GDM1 (cell line): ENCODE results near the gene PABPC1L.

Experiments used
- DNase-seq: peaks from one replicate; lab custom pipeline; 2025; lab: John Stamatoyannopoulos, UW

The PABPC1L gene

DNA sequence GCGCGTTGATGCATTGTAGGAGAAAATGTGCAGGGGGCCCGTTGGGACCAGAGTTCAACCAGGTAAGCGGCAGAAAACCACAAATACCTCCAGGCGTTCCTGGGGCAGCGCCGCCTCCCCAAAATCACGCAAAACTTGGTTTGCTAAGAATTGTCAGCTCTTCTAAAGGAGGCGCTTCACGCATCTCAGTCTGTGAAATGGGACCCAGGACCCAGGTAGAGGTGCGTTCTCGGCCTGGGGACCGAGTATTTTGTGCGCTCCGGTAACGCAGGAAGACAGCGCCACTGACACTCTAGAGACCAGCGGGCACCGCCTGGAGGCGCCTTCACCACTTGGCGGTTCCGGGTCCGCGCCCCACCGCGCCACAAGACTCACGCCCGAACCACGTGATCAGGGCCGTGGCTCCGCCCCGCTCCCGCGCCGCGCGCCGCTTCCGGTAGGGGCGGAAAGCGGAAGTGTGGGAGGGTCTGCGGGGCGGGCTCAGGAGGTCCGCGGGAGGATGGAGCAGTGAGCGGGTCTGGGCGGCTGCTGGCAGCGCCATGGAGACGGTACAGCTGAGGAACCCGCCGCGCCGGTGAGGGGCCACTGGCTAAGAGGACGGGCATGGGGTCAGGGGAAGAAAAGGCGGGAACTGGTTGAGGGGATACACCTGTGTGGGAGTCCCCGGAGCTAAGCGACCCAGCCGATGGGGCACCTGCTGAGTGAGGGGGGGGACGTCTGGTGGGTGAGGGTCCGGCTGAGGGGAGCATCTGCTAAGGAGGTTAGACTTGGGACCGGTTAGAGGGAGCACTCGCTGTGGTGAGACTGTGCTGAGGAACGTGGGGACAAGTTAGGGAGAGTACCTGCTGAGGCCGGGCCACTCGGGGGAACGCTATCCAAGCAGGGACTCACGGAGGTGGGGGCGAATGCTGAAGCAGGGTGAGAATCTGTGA lies 56.4 kb downstream of the PABPC1L start, which contains the start of gene STK4:
TSS of gene STK4 (plus strand) at position 483 of the 932 bp plus-strand sequence. CDS start at position 540, 57 bp downstream.
- DNase-seq = peak; percentile 96

DNA sequence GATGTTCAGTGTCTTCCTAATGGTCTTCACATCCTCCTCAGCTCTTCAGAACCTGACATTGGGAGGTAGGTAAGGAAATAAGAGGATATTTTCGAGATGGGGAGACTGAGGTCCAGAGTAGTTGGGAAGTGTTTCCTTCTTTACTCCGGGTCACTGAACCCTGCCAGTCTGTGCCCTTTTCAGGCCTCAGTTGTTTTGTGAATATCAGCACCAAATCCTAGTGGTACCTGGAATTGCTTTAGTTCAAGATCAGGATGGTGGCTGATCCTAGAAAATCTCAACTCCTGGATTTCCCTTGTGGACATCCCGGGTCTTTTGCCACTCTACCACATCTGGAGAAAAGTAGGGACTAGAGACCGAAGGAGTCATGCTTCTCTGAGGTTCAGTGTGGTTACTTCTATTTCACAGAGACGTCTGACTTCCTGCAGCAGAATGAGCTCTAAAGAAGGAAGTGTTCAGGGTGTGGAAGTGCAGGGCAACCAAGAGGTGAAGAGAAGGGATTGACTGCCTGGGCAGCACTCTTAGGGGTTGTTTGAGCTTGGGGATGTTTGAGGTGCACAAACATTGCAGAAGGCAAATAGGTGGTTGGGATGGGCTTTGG lies 57.4 kb downstream of the PABPC1L start:
- peak; percentile 38 for DNase-seq

DNA sequence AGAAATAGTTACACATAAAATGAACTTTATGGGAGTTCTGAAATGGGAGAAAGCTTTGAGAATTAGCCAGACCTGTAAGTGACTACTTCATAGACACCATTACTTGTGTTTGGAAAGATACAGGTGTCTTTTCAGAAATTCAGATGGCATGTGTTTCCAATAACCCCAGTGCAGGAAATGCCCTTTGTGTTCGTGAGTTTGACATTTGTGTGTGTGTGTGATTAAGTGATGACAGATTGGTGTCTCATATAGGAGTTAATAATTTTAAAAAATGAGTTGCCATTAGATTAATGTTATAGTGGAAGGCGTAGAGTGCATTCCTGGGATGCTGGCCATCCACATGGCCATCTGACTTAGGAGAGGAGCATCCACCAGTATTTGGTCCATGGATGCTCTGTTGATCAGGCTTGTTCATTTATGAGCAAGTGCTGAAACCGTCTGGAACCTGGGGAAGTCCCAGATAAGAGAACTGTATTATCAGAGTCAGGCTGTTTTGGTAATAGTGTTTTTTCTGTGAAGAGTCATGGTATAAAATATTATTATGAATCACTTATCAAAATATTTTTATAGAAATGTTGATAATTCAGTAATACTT lies 59.5 kb downstream of the PABPC1L start:
- no peak for DNase-seq

DNA sequence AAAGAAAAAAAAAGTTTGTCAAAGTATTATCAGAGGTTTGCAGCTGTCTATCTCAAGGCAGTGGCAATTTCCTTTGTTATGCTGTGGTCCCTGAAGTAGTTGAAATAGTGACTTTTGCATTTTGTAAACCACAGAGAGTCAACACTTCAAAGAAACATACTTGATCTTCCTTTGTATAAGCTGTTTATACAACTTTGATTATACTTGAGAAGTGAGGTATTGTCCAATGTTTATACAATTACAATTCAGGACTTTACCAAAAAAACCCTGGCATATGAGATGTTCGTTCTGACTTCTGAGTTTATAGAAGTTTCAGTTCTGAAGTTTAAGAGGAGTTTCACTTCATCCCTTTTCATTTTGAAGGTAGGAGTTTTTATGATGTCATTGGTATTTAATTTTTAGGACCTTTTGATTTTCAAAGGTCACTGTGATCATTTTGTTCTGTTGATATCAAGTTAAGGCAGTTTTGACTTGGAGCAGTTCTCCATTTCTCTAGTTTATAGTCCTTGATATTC lies 60.4 kb downstream of the PABPC1L start:
- no peak for DNase-seq

DNA sequence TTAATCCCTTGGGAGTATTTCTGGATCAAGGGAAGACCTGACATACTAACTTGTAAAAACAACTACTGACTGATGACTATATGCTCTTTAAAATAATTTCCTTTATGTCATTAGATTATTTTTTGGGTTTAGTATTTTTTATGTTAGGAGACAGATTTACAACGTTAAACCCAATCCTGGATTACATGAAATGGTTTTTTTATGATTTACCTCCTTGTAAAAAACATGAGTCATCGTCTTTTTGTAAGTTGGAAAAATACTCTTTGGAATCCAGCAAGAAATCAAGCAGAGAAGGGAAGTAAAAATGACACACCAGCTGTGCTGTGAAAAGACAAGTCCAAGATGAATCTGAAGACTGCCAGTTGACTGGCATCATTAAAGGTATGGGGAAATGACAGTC lies 63.2 kb downstream of the PABPC1L start:
- DNase-seq = no peak

DNA sequence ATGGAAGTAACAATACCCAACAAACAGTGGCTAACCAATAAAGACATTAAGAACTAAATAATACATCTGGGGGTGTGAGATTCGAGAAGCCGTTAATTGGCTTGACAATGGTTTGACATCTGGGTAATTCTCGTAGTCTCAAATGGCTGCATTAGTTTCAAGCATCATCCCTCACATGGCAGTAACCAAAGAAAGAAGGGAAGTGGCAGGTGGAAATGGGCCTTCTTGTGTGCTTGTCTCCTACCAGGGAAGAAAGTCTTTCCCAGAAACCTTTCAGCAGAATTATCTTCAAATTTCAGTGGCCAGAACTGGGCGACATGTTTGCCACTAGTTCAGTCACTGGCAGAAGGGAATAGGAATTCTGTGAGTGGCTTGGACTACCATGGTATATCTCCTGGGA lies 66.8 kb downstream of the PABPC1L start:
- DNase-seq = no peak

DNA sequence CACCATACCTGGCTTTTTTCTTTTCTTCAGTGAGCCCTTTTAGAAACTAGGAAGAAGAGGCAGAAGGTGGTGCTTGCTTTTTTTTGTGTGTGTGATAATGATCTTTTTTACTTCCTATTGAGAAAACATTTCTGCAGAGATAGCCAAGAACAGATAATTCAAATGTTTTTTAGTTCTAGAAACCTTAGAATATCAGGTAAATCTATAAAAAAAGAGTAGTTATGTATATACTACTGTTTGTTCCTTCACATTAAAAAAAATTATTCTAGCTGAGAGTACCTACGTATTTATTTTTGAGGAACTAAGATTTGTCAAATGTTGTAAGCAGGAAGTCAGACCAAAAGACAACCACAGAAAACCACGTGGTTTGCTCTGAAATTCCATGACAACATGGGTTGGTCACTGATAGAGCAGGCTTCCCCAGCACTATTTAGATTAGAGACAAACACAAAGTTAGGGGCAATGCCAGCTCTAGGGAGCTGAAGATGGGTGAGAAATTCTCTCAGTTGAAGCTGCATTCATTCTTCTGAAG lies 69.3 kb downstream of the PABPC1L start:
- peak; percentile 61 for DNase-seq

DNA sequence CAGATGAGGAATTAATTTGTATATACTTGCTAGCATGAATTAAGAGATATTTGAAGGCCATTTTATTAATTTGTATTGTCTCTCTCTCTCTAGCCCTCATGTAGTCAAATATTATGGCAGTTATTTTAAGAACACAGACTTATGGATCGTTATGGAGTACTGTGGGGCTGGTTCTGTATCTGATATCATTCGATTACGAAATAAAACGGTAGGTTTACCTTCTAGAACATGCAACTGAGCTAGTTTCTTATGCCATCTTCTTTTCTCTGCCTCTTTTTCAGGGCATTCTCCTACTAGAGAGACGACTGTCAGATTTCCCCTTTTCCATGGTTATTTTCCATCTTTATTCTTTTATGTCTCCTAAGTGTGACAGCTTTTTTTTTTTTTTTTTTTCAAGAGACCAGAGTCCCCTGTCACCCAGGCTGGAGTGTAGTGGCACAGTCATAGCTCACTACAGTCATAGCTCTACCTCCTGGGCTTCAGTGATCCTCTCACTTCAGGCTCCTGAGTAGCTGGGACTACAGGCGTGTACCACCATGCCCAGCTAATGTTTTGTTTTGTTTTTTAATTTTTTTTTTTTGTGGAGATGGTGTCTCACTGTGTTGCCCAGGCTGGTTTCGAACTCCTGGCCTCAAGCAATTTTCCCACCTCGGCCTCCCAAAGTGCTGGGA lies 72.0 kb downstream of the PABPC1L start:
- DNase-seq = no peak

DNA sequence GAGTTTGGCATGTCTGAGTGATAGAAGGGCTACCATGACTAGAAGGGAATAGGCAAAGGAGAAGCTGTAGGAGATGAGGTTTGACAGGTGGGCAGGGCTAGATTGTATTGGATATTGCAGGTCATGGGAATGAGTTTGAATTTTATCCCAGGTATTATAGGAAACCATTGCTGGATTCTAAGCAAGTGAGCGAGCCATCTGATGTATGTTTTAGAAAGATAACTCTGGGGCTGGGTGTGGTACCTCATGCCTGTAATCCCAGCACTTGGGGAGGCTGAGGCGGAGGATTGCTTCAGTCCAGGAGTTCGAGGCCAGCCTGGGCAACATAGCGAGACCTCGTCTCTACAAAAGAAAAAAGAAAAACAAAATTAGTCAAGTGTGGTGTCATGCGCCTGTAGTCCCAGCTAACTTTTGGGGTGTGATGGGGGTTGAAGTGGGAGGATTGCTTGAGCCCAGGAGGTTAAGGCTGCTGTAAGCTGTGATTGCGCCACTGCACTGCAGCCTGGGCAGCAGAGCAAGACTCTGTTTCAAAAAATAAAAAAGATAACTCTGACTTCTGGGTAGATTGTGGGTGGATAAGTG lies 73.3 kb downstream of the PABPC1L start:
- no peak for DNase-seq

DNA sequence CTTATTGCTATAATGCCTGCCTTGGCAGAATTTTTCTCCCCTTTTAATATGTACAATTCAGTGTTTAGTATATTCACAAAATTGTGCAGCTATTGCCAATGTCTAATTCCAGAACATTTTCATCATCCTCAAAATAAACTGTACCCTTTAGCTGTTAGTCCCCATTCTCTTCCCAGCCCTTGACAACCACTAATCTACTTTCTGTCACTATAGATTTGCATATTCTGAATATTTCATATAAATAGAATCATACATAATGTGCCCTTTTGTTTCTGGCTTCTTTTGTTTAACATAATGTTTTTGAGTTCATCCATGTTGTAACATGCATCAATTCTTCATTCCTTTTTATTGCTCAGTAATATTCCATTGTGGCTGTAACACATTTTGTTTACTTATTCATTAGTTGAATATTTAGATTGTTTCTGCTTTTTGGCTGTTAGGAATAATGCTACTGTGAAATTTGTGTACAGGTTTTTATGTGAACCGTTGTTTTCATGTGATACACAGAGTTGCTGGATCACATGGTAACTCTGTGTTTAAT lies 78.8 kb downstream of the PABPC1L start:
- DNase-seq = no peak
